GM08714 (cell line): ENCODE measurements around the gene PROC.

Source experiments
- H3K4me3 ChIP-seq: fragments of 200-500 bp; sonication (Bioruptor generic); 2 replicates; pipeline ENCODE4 v1.5.1; 2014; ENCODE audit warnings: mild to moderate bottlenecking, low read length, inconsistent platforms
- ZNF274 ChIP-seq: IDR thresholded peaks from 2 replicates; pipeline ENCODE4 v1.6.1; 2012; ENCODE audit warnings: mild to moderate bottlenecking, low read depth, low read length

The PROC gene

DNA sequence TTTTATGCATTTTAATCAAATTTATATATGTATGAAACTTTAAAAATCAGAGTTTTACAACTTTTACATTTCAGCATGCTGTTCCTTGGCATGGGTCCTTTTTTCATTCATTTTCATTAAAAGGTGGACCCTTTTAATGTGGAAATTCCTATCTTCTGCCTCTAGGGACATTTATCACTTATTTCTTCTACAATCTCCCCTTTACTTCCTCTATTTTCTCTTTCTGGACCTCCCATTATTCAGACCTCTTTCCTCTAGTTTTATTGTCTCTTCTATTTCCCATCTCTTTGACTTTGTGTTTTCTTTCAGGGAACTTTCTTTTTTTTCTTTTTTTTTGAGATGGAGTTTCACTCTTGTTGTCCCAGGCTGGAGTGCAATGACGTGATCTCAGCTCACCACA lies 5.7 kb downstream of the PROC start:
- TF ChIP-seq ZNF274: no peak
- H3K4me3 ChIP-seq: no peak overlapping the region

DNA sequence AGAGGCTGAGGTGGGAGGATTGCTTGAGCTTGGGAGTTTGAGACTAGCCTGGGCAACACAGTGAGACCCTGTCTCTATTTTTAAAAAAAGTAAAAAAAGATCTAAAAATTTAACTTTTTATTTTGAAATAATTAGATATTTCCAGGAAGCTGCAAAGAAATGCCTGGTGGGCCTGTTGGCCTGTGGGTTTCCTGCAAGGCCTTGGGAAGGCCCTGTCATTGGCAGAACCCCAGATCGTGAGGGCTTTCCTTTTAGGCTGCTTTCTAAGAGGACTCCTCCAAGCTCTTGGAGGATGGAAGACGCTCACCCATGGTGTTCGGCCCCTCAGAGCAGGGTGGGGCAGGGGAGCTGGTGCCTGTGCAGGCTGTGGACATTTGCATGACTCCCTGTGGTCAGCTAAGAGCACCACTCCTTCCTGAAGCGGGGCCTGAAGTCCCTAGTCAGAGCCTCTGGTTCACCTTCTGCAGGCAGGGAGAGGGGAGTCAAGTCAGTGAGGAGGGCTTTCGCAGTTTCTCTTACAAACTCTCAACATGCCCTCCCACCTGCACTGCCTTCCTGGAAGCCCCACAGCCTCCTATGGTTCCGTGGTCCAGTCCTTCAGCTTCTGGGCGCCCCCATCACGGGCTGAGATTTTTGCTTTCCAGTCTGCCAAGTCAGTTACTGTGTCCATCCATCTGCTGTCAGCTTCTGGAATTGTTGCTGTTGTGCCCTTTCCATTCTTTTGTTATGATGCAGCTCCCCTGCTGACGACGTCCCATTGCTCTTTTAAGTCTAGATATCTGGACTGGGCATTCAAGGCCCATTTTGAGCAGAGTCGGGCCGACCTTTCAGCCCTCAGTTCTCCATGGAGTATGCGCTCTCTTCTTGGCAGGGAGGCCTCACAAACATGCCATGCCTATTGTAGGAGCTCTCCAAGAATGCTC lies 6.6 kb downstream of the PROC start:
- no peak for TF ChIP-seq ZNF274
- no peak overlapping the region for H3K4me3 ChIP-seq

DNA sequence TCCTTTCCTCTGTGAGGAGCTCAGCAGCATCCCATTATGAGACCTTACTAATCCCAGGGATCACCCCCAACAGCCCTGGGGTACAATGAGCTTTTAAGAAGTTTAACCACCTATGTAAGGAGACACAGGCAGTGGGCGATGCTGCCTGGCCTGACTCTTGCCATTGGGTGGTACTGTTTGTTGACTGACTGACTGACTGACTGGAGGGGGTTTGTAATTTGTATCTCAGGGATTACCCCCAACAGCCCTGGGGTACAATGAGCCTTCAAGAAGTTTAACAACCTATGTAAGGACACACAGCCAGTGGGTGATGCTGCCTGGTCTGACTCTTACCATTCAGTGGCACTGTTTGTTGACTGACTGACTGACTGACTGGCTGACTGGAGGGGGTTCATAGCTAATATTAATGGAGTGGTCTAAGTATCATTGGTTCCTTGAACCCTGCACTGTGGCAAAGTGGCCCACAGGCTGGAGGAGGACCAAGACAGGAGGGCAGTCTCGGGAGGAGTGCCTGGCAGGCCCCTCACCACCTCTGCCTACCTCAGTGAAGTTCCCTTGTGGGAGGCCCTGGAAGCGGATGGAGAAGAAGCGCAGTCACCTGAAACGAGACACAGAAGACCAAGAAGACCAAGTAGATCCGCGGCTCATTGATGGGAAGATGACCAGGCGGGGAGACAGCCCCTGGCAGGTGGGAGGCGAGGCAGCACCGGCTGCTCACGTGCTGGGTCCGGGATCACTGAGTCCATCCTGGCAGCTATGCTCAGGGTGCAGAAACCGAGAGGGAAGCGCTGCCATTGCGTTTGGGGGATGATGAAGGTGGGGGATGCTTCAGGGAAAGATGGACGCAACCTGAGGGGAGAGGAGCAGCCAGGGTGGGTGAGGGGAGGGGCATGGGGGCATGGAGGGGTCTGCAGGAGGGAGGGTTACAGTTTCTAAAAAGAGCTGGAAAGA lies 7.6 kb downstream of the PROC start:
- no peak overlapping the region for H3K4me3 ChIP-seq
- no peak for TF ChIP-seq ZNF274

DNA sequence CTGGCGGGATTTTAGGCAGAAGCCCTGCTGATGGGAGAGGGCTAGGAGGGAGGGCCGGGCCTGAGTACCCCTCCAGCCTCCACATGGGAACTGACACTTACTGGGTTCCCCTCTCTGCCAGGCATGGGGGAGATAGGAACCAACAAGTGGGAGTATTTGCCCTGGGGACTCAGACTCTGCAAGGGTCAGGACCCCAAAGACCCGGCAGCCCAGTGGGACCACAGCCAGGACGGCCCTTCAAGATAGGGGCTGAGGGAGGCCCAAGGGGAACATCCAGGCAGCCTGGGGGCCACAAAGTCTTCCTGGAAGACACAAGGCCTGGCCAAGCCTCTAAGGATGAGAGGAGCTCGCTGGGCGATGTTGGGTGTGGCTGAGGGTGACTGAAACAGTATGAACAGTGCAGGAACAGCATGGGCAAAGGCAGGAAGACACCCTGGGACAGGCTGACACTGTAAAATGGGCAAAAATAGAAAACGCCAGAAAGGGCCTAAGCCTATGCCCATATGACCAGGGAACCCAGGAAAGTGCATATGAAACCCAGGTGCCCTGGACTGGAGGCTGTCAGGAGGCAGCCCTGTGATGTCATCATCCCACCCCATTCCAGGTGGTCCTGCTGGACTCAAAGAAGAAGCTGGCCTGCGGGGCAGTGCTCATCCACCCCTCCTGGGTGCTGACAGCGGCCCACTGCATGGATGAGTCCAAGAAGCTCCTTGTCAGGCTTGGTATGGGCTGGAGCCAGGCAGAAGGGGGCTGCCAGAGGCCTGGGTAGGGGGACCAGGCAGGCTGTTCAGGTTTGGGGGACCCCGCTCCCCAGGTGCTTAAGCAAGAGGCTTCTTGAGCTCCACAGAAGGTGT lies 8.5 kb downstream of the PROC start:
- H3K4me3 ChIP-seq: no peak overlapping the region
- TF ChIP-seq ZNF274: no peak

DNA sequence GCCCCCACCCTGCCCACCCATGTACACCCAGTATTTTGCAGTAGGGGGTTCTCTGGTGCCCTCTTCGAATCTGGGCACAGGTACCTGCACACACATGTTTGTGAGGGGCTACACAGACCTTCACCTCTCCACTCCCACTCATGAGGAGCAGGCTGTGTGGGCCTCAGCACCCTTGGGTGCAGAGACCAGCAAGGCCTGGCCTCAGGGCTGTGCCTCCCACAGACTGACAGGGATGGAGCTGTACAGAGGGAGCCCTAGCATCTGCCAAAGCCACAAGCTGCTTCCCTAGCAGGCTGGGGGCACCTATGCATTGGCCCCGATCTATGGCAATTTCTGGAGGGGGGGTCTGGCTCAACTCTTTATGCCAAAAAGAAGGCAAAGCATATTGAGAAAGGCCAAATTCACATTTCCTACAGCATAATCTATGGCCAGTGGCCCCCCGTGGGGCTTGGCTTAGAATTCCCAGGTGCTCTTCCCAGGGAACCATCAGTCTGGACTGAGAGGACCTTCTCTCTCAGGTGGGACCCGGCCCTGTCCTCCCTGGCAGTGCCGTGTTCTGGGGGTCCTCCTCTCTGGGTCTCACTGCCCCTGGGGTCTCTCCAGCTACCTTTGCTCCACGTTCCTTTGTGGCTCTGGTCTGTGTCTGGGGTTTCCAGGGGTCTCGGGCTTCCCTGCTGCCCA lies 9.3 kb downstream of the PROC start:
- H3K4me3 ChIP-seq: no peak overlapping the region
- TF ChIP-seq ZNF274: no peak

DNA sequence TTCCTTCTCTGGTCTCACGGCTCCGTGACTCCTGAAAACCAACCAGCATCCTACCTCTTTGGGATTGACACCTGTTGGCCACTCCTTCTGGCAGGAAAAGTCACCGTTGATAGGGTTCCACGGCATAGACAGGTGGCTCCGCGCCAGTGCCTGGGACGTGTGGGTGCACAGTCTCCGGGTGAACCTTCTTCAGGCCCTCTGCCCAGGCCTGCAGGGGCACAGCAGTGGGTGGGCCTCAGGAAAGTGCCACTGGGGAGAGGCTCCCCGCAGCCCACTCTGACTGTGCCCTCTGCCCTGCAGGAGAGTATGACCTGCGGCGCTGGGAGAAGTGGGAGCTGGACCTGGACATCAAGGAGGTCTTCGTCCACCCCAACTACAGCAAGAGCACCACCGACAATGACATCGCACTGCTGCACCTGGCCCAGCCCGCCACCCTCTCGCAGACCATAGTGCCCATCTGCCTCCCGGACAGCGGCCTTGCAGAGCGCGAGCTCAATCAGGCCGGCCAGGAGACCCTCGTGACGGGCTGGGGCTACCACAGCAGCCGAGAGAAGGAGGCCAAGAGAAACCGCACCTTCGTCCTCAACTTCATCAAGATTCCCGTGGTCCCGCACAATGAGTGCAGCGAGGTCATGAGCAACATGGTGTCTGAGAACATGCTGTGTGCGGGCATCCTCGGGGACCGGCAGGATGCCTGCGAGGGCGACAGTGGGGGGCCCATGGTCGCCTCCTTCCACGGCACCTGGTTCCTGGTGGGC lies 10.0 kb downstream of the PROC start:
- no peak for TF ChIP-seq ZNF274
- H3K4me3 ChIP-seq: no peak overlapping the region

DNA sequence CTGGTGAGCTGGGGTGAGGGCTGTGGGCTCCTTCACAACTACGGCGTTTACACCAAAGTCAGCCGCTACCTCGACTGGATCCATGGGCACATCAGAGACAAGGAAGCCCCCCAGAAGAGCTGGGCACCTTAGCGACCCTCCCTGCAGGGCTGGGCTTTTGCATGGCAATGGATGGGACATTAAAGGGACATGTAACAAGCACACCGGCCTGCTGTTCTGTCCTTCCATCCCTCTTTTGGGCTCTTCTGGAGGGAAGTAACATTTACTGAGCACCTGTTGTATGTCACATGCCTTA lies 10.5 kb downstream of the PROC start:
- no peak for TF ChIP-seq ZNF274

DNA sequence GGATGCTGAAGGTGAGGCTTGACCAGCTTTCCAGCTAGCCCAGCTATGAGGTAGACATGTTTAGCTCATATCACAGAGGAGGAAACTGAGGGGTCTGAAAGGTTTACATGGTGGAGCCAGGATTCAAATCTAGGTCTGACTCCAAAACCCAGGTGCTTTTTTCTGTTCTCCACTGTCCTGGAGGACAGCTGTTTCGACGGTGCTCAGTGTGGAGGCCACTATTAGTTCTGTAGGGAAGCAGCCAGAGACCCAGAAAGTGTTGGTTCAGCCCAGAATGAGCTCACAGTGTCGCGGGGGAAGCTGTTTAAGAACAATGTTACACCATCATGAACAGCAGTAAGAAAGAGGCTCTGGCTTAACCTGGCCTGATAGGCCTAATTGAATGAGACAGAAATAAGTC lies 11.1 kb downstream of the PROC start:
- TF ChIP-seq ZNF274: no peak
- H3K4me3 ChIP-seq: no peak overlapping the region

More for the DNA sequence above, 10.5 kb downstream of the PROC start:
- no peak overlapping the region for H3K4me3 ChIP-seq

DNA sequence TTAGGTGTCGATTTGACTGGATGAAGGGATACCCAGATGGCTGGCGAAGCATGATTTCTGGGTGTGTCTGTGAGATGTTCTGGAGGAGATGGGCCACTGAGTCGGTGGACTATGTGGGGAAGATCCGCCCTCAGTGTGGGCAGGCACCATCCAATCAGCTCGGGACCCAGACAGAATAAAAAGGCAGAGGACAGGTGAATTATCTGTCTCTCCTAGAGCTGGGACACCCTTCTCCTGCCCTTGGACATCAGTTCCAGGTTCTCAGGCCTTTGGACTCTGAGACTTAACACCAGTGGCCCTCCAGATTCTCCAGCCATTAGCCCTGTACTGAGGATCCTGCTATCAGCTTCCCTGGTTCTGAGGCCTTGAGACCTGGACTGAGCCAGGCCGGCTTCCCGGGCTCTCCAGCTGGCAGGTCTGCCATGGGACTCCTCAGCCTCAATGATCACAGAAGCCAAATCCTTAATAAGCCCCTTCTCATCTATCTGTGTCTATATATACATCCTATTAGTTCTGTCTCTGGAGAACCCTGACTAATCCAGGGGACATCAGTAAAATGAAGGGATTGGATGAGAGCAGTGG lies 11.7 kb downstream of the PROC start:
- no peak for TF ChIP-seq ZNF274
- no peak overlapping the region for H3K4me3 ChIP-seq

DNA sequence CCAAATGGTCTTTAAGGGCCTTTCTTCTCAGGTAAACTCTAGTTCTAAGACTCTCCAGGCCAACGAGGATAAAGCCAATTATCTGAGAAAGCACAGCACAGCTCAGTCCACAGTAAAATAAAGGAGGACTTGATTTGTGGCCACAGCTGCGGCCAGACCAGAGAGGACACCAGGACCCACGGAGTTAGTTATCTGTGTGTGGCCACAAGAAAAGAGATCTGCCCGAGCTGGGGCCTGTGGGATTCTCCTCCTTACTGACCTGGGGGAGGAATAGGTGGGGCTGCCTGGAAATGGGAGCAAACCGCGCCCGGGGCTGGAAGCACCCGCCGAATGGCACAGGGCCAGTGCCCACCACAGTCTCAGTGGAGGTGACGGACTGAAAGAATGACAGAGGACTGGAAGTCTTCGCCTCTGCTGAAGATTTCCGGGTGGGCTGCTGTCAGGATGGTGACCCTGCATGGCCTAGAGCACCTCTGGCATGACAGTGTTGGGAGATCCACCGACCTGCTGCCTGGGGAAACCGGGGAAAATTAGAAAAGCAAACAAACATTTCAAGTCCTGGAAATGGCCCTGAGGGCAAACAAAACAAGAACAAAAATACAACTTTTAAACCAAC lies 13.3 kb downstream of the PROC start:
- no peak for TF ChIP-seq ZNF274
- H3K4me3 ChIP-seq: no peak overlapping the region

DNA sequence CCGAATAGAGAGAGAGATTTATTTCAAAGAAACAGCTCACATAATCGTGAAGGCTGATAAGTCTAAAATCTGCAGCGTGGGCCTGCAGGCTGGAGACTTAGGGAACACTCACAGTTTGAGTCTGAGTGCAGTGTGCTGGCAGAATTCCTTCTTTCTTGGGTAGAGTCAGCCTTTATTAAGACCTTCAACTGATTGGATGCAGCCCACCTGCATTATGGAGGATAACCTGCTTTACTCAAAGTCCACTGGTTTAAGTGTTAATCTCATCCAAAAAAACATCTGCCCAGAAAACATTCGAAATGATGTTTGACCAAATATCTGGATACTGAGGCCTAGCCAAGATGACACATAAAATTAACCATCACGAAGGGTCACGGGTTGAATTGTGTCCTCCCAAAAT lies 16.3 kb downstream of the PROC start:
- TF ChIP-seq ZNF274: no peak
- H3K4me3 ChIP-seq: no peak overlapping the region

DNA sequence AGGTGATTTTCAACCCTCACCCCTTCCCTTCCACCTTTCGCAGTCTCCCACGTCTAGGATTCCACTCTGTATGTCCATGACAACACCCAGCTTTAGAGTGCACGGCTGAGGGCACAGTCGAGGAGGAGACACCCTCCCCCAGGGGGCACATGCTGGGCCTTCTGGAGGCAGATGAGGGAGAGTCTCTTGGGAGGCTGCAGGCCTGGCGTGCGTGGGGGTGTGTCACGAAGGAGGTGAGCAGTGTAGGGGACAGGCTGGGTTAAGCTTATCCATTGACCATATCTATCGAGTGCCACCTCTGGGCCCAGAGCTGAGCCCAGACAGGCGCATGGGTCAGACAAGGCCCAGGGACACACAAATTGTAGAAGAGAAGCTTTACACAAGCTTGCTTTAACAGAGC lies 18.8 kb downstream of the PROC start:
- no peak overlapping the region for H3K4me3 ChIP-seq
- no peak for TF ChIP-seq ZNF274
